Osteoblast (primary cell): ENCODE results near the gene CCHCR1. TPM values are rescaled to one million over a fixed set of nuclear protein-coding genes. Genes with fewer than 3 reads are reported as not detected.

ENCODE experiments used
- DNase-seq: peaks from one replicate; pipeline ENCODE4 v3.0.0; 2011; ENCODE audit warnings: low spot score, mixed read lengths; ENCODE audit not compliant: insufficient read length; ENCODE audit errors: missing footprints
- H2AFZ ChIP-seq: 2 replicates; pipeline ENCODE4 v1.6.0; 2011; ENCODE audit warnings: mild to moderate bottlenecking, low read length
- H3K27ac ChIP-seq: 2 replicates; pipeline ENCODE4 v1.5.1; 2011; ENCODE audit warnings: mild to moderate bottlenecking, low read depth, low read length, moderate library complexity
- H3K27me3 ChIP-seq: 2 replicates; pipeline ENCODE4 v1.6.0; 2012; ENCODE audit warnings: mild to moderate bottlenecking, control low read depth, inconsistent platforms, low read length, moderate library complexity; ENCODE audit not compliant: insufficient read depth
- H3K36me3 ChIP-seq: 2 replicates; pipeline ENCODE4 v1.5.1; 2011; ENCODE audit warnings: mild to moderate bottlenecking, low read length, control low read depth, moderate library complexity; ENCODE audit not compliant: insufficient read depth
- H3K4me1 ChIP-seq: 2 replicates; pipeline ENCODE4 v1.5.1; 2011; ENCODE audit warnings: mild to moderate bottlenecking, low read length, control low read depth, moderate library complexity; ENCODE audit not compliant: insufficient read depth
- H3K4me2 ChIP-seq: 2 replicates; pipeline ENCODE4 v1.6.0; 2011; ENCODE audit warnings: mild to moderate bottlenecking, low read length; ENCODE audit not compliant: insufficient read depth
- H3K4me3 ChIP-seq: fragments of 200-600 bp; sonication (generic); 3 replicates; pipeline ENCODE4 v1.5.1; 2012; ENCODE audit warnings: mild to moderate bottlenecking, low read length, inconsistent platforms; ENCODE audit not compliant: insufficient read depth
- H3K79me2 ChIP-seq: 2 replicates; pipeline ENCODE4 v1.6.0; 2012; ENCODE audit warnings: mild to moderate bottlenecking, low read length, control low read depth, inconsistent platforms; ENCODE audit not compliant: insufficient read depth
- H3K9me3 ChIP-seq: 2 replicates; pipeline ENCODE4 v1.5.1; 2011; ENCODE audit warnings: low read depth, low read length, control low read depth
- H4K20me1 ChIP-seq: 2 replicates; pipeline ENCODE4 v1.6.0; 2012; ENCODE audit warnings: mild to moderate bottlenecking, low read length, control low read depth; ENCODE audit not compliant: insufficient read depth
- total RNA-seq: library from RNA; depleted of rRNA; stranded (reverse); fragments of >200 nt; gene quantifications from 2 replicates; pipeline ENCODE4 v1.2.3, GENCODE V29; 2012
- TF ChIP-seq, protein P1 (sequence below): IDR thresholded peaks from 2 replicates; pipeline ENCODE4 v1.5.1; 2011; ENCODE audit warnings: mild to moderate bottlenecking, low read depth, low read length, moderate library complexity; ENCODE audit errors: extremely low read depth

The CCHCR1 gene
- total RNA-seq, 1 donor, result 14.1 TPM

DNA sequence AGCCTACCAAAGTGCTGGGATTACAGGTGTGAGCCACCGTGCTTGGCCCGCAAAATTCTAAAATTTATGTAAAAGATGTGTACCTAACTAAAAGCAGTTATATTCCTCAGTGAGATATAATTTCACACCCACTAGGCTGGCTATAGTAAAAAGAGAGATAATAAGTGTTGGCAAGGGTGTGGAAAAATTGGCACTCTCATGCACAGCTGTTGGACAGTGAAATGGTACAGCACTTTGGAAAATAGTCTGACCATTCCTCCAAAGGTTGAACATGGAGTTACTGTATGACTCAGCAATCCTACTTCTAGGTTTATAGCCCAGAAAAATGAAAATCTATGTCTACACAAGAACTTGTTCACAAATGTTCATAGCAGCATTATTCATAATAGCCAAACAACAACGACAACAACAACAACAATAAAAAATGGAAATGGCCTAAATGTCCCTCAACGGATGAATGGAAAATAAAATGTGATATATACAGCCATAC lies 59.1 kb downstream of the CCHCR1 start:
- no peaks in the 10 kb centered on the region for H3K27me3 ChIP-seq
- no peaks in the 10 kb centered on the region for H3K36me3 ChIP-seq
- H3K9me3 ChIP-seq, result no peaks in the 10 kb centered on the region
- TF ChIP-seq, protein P1, sequence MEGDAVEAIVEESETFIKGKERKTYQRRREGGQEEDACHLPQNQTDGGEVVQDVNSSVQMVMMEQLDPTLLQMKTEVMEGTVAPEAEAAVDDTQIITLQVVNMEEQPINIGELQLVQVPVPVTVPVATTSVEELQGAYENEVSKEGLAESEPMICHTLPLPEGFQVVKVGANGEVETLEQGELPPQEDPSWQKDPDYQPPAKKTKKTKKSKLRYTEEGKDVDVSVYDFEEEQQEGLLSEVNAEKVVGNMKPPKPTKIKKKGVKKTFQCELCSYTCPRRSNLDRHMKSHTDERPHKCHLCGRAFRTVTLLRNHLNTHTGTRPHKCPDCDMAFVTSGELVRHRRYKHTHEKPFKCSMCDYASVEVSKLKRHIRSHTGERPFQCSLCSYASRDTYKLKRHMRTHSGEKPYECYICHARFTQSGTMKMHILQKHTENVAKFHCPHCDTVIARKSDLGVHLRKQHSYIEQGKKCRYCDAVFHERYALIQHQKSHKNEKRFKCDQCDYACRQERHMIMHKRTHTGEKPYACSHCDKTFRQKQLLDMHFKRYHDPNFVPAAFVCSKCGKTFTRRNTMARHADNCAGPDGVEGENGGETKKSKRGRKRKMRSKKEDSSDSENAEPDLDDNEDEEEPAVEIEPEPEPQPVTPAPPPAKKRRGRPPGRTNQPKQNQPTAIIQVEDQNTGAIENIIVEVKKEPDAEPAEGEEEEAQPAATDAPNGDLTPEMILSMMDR, result no peak
- no peak overlapping the region for H3K4me3 ChIP-seq
- no peak overlapping the region for H3K4me2 ChIP-seq
- no peak overlapping the region for H3K27ac ChIP-seq
- H4K20me1 ChIP-seq, result no peaks in the 10 kb centered on the region
- H2AFZ ChIP-seq, result no peak overlapping the region
- no peaks in the 10 kb centered on the region for H3K79me2 ChIP-seq
- H3K4me1 ChIP-seq, result no peaks in the 10 kb centered on the region
- DNase-seq, result no peak

DNA sequence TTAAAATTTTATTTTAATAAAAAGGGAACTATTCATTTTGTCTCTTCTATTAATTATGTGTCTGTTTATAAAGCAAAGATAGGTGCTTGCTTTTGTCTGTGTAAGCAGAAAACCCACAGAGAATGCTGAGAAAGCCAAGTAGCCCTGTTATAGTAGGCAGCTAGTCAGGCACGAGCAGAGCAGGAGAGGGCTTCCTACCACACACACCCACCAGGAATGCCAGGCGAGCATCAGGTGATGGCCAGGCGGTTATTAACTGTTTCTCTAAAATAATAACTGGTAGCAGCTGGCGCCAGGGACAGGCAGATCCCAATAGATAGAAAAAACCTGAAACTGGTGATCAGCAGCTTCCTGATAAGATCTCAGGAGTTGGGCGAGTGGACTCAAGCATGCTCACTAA lies 60.9 kb downstream of the CCHCR1 start:
- Histone ChIP-seq H3K27ac (no peak overlapping the region), H3K79me2 (no peaks in the 10 kb centered on the region), H4K20me1 (no peaks in the 10 kb centered on the region), H3K36me3 (no peaks in the 10 kb centered on the region), H3K4me2 (no peak overlapping the region), H3K9me3 (no peaks in the 10 kb centered on the region), H3K27me3 (no peaks in the 10 kb centered on the region), H3K4me1 (no peaks in the 10 kb centered on the region), H2AFZ (no peak overlapping the region), H3K4me3 (no peak overlapping the region)
- TF ChIP-seq, protein P1, result no peak
- DNase-seq, result no peak

DNA sequence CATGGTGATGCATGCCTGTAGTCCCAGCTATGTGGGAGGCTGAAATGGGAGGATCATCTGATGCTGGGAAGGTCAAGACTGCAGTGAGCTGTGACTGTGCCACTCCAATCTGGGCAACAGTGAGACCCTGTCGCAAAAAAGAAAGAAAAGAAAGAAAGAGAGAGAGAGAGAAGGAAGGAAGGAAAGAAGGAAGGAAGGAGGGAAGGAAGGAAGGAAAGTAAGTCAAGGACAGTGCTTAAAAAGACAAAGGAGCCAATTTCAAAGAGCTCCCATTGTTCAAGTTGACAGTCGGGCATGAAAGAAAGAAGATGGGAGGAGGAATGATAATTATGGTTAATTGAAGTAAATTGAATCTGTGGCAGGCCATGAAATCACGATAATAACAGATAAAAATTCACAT lies 61.4 kb downstream of the CCHCR1 start:
- Histone ChIP-seq H3K27ac (no peak overlapping the region), H2AFZ (no peak overlapping the region), H3K4me2 (no peak overlapping the region), H3K79me2 (no peaks in the 10 kb centered on the region), H3K9me3 (no peaks in the 10 kb centered on the region), H3K27me3 (no peaks in the 10 kb centered on the region), H3K4me3 (no peak overlapping the region), H3K4me1 (no peaks in the 10 kb centered on the region), H4K20me1 (no peaks in the 10 kb centered on the region), H3K36me3 (no peaks in the 10 kb centered on the region)
- no peak for DNase-seq
- TF ChIP-seq, protein P1, result no peak

DNA sequence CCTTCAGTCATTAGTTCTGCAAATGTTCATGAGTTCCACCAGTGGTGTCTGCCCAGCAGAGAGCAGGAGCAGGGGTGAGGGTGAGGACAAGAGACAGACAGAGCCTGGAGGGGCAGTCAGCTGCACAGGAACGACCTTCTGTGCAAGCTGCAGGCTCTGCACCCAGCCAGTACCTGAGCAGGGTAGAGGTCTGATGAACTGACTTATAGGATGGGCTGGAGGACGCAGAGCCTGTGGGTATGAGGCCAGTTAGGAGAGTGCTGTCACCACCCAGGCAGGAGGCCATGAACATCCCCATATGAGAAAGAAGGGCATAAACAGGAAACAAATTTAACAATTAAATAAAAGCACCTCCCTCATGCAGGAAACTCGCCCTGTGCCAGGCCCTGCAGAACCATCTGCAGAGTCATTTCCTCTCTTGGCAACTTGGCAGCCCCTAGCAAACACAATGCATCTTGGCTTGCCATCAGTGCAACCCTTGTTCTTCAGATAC lies 63.2 kb downstream of the CCHCR1 start:
- H3K36me3 ChIP-seq, result no peaks in the 10 kb centered on the region
- H3K79me2 ChIP-seq, result no peaks in the 10 kb centered on the region
- H3K27me3 ChIP-seq, result no peaks in the 10 kb centered on the region
- H3K4me3 ChIP-seq, result no peak overlapping the region
- DNase-seq, result no peak
- H3K4me2 ChIP-seq, result no peak overlapping the region
- no peaks in the 10 kb centered on the region for H3K4me1 ChIP-seq
- no peak overlapping the region for H3K27ac ChIP-seq
- TF ChIP-seq, protein P1, result no peak
- H4K20me1 ChIP-seq, result no peaks in the 10 kb centered on the region
- no peak overlapping the region for H2AFZ ChIP-seq
- no peaks in the 10 kb centered on the region for H3K9me3 ChIP-seq
